Measurements from ENCODE around the gene SLC16A13. TPM values are rescaled to one million over a fixed set of nuclear protein-coding genes. Genes with fewer than 3 reads are reported as not detected.

The SLC16A13 gene
- total and polyA plus RNA-seq, 2 of the 4 experiments (the other 2 are of a cell fraction), result 0.18 to 2.3 TPM

- no peak within 1 kb of the TSS for H3K4ac ChIP-seq (ENCODE audit: low read depth, low read length)
- no peak within 1 kb of the TSS for H2BK20ac ChIP-seq (ENCODE audit: low read depth, low read length)
- 31% methylated on average over 27 of the region's 64 CpGs; no CpG with 5 or more reads in 1 of the 2 experiments for WGBS, 2 experiments (ENCODE audit: extremely low coverage in 2 of 2, insufficient read length in 1 of 2)
- peaks cover 8% of the 10 kb centered on the region; the same call in 1 of the 2 replicates for H3K4me1 ChIP-seq (ENCODE audit: control insufficient read depth, insufficient read depth, low read length)
- no peak within 1 kb of the TSS for H4K91ac ChIP-seq (ENCODE audit: insufficient read depth, low read depth, low read length)
- H3K23ac ChIP-seq (ENCODE audit: low read depth, low read length), result no peak within 1 kb of the TSS
- TF ChIP-seq, protein P1, sequence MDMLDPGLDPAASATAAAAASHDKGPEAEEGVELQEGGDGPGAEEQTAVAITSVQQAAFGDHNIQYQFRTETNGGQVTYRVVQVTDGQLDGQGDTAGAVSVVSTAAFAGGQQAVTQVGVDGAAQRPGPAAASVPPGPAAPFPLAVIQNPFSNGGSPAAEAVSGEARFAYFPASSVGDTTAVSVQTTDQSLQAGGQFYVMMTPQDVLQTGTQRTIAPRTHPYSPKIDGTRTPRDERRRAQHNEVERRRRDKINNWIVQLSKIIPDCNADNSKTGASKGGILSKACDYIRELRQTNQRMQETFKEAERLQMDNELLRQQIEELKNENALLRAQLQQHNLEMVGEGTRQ (IDR thresholded peaks at IDR 0.05; ENCODE audit: low read depth, low read length), result no peak
- TF ChIP-seq RAD21 (IDR thresholded peaks at IDR 0.05; ENCODE audit: low read length), result no peak
- no peak for TF ChIP-seq CEBPB (IDR thresholded peaks at IDR 0.05; ENCODE audit: low read depth, low read length)
- TF ChIP-seq BHLHE40 (IDR thresholded peaks at IDR 0.05; ENCODE audit: low read depth, low read length), result no peak
- no peak for TF ChIP-seq SMC3 (IDR thresholded peaks at IDR 0.05; ENCODE audit: low read depth, low read length)
- TF ChIP-seq POLR2A (IDR thresholded peaks at IDR 0.05; ENCODE audit: low read depth, low read length), result no peak
- TF ChIP-seq MXI1 (IDR thresholded peaks at IDR 0.05; ENCODE audit: borderline replicate concordance, low read depth, low read length), result no peak
- no peak for TF ChIP-seq FOS (IDR thresholded peaks at IDR 0.05; ENCODE audit: low read depth, low read length)
- TF ChIP-seq RCOR1 (IDR thresholded peaks at IDR 0.05; ENCODE audit: insufficient replicate concordance, low read length), result no peak
- TF ChIP-seq NFE2L2 (IDR thresholded peaks at IDR 0.05; ENCODE audit: low read depth, low read length), result no peak
- TF ChIP-seq CHD1 (IDR thresholded peaks at IDR 0.05; ENCODE audit: low read depth, low read length), result no peak
- no peak for TF ChIP-seq ELK1 (IDR thresholded peaks at IDR 0.05; ENCODE audit: borderline replicate concordance, low read depth, low read length)
- TF ChIP-seq, protein P2, sequence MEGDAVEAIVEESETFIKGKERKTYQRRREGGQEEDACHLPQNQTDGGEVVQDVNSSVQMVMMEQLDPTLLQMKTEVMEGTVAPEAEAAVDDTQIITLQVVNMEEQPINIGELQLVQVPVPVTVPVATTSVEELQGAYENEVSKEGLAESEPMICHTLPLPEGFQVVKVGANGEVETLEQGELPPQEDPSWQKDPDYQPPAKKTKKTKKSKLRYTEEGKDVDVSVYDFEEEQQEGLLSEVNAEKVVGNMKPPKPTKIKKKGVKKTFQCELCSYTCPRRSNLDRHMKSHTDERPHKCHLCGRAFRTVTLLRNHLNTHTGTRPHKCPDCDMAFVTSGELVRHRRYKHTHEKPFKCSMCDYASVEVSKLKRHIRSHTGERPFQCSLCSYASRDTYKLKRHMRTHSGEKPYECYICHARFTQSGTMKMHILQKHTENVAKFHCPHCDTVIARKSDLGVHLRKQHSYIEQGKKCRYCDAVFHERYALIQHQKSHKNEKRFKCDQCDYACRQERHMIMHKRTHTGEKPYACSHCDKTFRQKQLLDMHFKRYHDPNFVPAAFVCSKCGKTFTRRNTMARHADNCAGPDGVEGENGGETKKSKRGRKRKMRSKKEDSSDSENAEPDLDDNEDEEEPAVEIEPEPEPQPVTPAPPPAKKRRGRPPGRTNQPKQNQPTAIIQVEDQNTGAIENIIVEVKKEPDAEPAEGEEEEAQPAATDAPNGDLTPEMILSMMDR (conservative IDR thresholded peaks at IDR 0.05; ENCODE audit: low read depth, low read length), result no peak
- no peak for TF ChIP-seq MAZ (IDR thresholded peaks at IDR 0.05; ENCODE audit: borderline replicate concordance, low read depth, low read length)
- H2AFZ ChIP-seq (replicated peaks; ENCODE audit: low read length, poor library complexity), result peak within 1 kb of the TSS; percentile 26
- H3K9ac ChIP-seq (ENCODE audit: low read depth, low read length), result no peak within 1 kb of the TSS
- H2BK120ac ChIP-seq (ENCODE audit: low read depth, low read length), result no peak within 1 kb of the TSS
- POLR2A ChIA-PET (ENCODE audit: unreplicated experiment), result no interaction called here
- no peaks in the 10 kb centered on the region for H3K79me1 ChIP-seq (ENCODE audit: low read depth in 1 of 2, low read length in 2 of 2)
- peaks cover 29% of the 10 kb centered on the region for H3K36me3 ChIP-seq (ENCODE audit: control insufficient read depth, insufficient read depth, low read length)
- ATAC-seq (ENCODE audit: low read depth) (peak; percentile 36), DNase-seq (no peak)
- H2AK5ac ChIP-seq (ENCODE audit: low read depth, low read length), result no peak within 1 kb of the TSS
- no peaks in the 10 kb centered on the region for H3K27me3 ChIP-seq (ENCODE audit: control insufficient read depth, insufficient read depth, low read length)
- no peak within 1 kb of the TSS for H3K27ac ChIP-seq (ENCODE audit: insufficient read depth, low read length)
- no peaks in the 10 kb centered on the region; the same call in 1 of the 2 replicates for H4K20me1 ChIP-seq (ENCODE audit: insufficient read depth, low read length)
- no peak within 1 kb of the TSS for H3K14ac ChIP-seq (replicated peaks; ENCODE audit: low read depth, low read length)
- BruUV-seq (replicated peaks), result no TSS peak
- no peak within 1 kb of the TSS for H3K18ac ChIP-seq (ENCODE audit: low read depth, low read length)
- no peak within 1 kb of the TSS for H3K56ac ChIP-seq (ENCODE audit: extremely low read depth, insufficient read depth, low read length)
- H2BK5ac ChIP-seq (ENCODE audit: low read depth, low read length, poor library complexity, severe bottlenecking), result no peak within 1 kb of the TSS
- intact Hi-C loops (cut with micrococcal nuclease) (no loop called here), in situ Hi-C loops (cut with MboI; ENCODE audit: low sequenced_read_pairs) (no loop called here), dilution Hi-C loops (cut with HindIII; ENCODE audit: low sequenced_read_pairs, unreplicated experiment) (no loop called here)
- H3K4me2 ChIP-seq (ENCODE audit: low read depth, low read length), result no peak within 1 kb of the TSS; the same call in 1 of the 2 replicates
- H2BK15ac ChIP-seq (ENCODE audit: low read depth, low read length), result no peak within 1 kb of the TSS
- H4K5ac ChIP-seq (ENCODE audit: low read depth, low read length), result no peak within 1 kb of the TSS
- no peaks in the 10 kb centered on the region for H3K9me3 ChIP-seq (ENCODE audit: control insufficient read depth, insufficient read depth, low read length)
- no peak within 1 kb of the TSS for H4K8ac ChIP-seq (ENCODE audit: low read depth in 2 of 2, low read length in 2 of 2)
- H3K9me1 ChIP-seq (ENCODE audit: insufficient read depth, low read length), result no peaks in the 10 kb centered on the region
- H2AK9ac ChIP-seq (replicated peaks; ENCODE audit: low read depth, low read length, poor library complexity), result no peak within 1 kb of the TSS
- CTCF ChIA-PET, result interaction anchor here (1.2 kb wide), 1 partner anchor 9 kb away, joined by 4 read pairs; no protein-coding TSS in a partner anchor
- no peak within 1 kb of the TSS for H3K4me3 ChIP-seq (ENCODE audit: insufficient read depth, low read depth, low read length)
Measured at GRCh38 chr17:6995500-6996255, 40.1 kb upstream of the SLC16A13 start, which contains the start of gene ALOX12. ALOX12 (plus strand) TSS chr17:6996049; CDS start chr17:6996118, 69 bp downstream.
